Stomach (tissue), 9 donors: Measurements from ENCODE around the gene ZNF732. TPM values are rescaled to one million over a fixed set of nuclear protein-coding genes. Genes with fewer than 3 reads are reported as not detected.

Experiments
- DNase-seq, 2 donors: peaks; one replicate each; pipeline versions ENCODE4 v3.0.0 to v3.0.0-alpha.2; 2013 to 2019
- H3K27ac ChIP-seq, 5 donors: fragments of 200-600 bp in 4 of 5; sonication (generic) in 4 of 5; one replicate each; pipeline ENCODE4 v1.5.1; 2013 to 2019; ENCODE audit warnings: mild to moderate bottlenecking in 1 of 5, moderate library complexity in 1 of 5
- H3K27me3 ChIP-seq, 3 donors: fragments of 200-600 bp; sonication (generic); one replicate each; pipeline ENCODE4 v1.5.1; 2017 to 2019; ENCODE audit warnings: mixed run types in 1 of 3
- H3K36me3 ChIP-seq, 4 donors: fragments of 200-600 bp; sonication (generic); 1 replicate in 3 of 4; 2 replicates in 1 of 4; pipeline ENCODE4 v1.5.1; 2016 to 2019
- H3K4me1 ChIP-seq, 4 donors: fragments of 200-600 bp; sonication (generic); one replicate each; pipeline ENCODE4 v1.5.1; 2016 to 2019
- H3K4me3 ChIP-seq, 4 donors: fragments of 200-600 bp; sonication (generic) in 3 of 4; one replicate each; pipeline ENCODE4 v1.5.1; 2016 to 2019; ENCODE audit warnings: mild to moderate bottlenecking in 1 of 4
- H3K9me3 ChIP-seq, 4 donors: fragments of 200-600 bp; sonication (generic); one replicate each; pipeline ENCODE4 v1.5.1; 2016 to 2019
- EP300 ChIP-seq: sonication (generic); formaldehyde crosslinking; IDR thresholded peaks from one replicate; pipeline ENCODE4 v1.6.1; 2017; ENCODE audit warnings: antibody characterized with exemption
- POLR2A ChIP-seq, 4 donors: fragments of 450-650 bp; IDR thresholded peaks; one replicate each; pipeline ENCODE4 v1.6.1; 2016; ENCODE audit warnings: antibody characterized with exemption in 4 of 4, control low read depth in 2 of 4, mild to moderate bottlenecking in 1 of 4, moderate library complexity in 1 of 4
- POLR2AphosphoS5 ChIP-seq, 3 donors: sonication (generic); formaldehyde crosslinking; IDR thresholded peaks; one replicate each; pipeline ENCODE4 v1.6.1; 2016; ENCODE audit warnings: antibody characterized with exemption in 3 of 3
- WGBS, 5 donors: extraction: QIAGEN DNeasy Blood & Tissue Kit in 3 of 5; methylation state at CpG; one replicate each; pipeline versions ENCODE4 v1.1.5 to v1.1.7; 2013 to 2018; 5-methylcytosine and 5-hydroxymethylcytosine counted together
- intact Hi-C: fragments of 100-400 bp; cut with DNase I; formaldehyde crosslinking; loops from one replicate; pipeline ENCODE4 v1.15.1; 2023; ENCODE audit warnings: low total_unique reads
- polyA plus RNA-seq, 3 donors: library from polyadenylated mRNA; stranded (reverse); fragments of 200-250 nt; gene quantifications; one replicate each; pipeline ENCODE4 v1.2.3, GENCODE V29; 2013
- total RNA-seq, 5 donors: library from RNA; depleted of rRNA; stranded (reverse); fragments of >200 nt; gene quantifications; one replicate each; pipeline versions ENCODE4 v1.1.0 to v1.2.3, GENCODE V29; 2014 to 2016
- TF ChIP-seq, protein P1 (sequence below), 7 experiments: fragments of 450-650 bp in 4 of 7; fragments of 200-600 bp in 3 of 7; sonication (generic) in 3 of 7; IDR thresholded peaks; one replicate each; pipeline ENCODE4 v1.5.1; 2016 to 2019; ENCODE audit warnings: antibody characterized with exemption in 7 of 7, control low read depth in 2 of 7, mild to moderate bottlenecking in 1 of 7
- donor health status: healthy with polysubstance abuse.
- donor health status: Bipolar disorder and iron deficiency.
- donor health status: healthy.

ZNF732 gene
- total and polyA plus RNA-seq, 8 donors = 0.15 to 5.1 (median 0.29) TPM; not detected in 5

DNA sequence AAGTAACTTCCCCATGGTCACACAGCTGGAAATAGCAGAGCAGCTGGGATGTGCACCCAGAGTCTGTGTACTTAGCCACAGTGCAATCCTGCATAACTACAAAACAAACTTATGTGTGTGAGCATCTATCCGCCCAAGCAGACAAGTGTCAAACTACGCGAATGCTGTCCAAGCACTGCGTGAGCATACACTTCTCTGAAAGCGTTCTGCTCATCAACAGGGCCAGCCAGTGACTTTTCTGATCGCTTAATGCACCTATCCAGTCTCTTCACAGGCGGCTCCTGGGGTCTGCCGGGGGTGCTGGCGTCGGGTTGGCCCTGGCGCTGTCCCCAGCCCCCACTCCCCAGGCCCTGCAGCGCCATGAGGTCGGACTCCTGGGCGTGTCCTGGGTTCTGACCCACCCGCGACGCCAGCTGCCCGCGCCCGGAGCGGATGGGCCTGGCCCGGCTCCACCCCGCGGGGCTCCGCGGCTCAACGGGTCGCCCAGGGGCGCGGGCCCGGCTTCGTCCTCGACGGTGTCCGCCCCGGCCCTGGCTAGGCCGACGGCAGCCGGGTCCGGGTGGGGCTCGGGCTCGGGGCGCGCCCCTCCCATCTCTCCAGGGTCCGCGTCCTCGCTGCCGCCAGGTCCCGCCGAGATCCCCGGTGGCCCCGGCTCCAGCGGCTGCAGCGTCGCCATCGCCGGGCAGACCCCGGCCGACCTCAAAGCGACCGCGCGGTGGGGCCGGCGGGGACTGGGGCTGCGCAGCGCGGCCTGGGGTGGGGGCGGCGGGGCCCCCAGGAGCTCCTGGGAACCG lies 31.0 kb upstream of the ZNF732 start:
- Histone ChIP-seq H3K9me3 (peaks cover 0 to 14% (median 7%) of the 10 kb centered on the region in 4 donors), H3K36me3 (peaks cover 0 to 9% (median 0%) of the 10 kb centered on the region in 4 donors), H3K27me3 (no peaks in the 10 kb centered on the region), H3K4me3 (peak overlapping the region; percentile 78 to 93 (median 88)), H3K27ac (peak overlapping the region; percentile 91 to 95 (median 92)), H3K4me1 (peaks cover 11 to 32% (median 19%) of the 10 kb centered on the region in 4 donors)
- TF ChIP-seq POLR2A (IDR thresholded peaks at IDR 0.05) (no peak), EP300 (no peak), POLR2AphosphoS5 (IDR thresholded peaks at IDR 0.05) (no peak)
- TF ChIP-seq, protein P1, sequence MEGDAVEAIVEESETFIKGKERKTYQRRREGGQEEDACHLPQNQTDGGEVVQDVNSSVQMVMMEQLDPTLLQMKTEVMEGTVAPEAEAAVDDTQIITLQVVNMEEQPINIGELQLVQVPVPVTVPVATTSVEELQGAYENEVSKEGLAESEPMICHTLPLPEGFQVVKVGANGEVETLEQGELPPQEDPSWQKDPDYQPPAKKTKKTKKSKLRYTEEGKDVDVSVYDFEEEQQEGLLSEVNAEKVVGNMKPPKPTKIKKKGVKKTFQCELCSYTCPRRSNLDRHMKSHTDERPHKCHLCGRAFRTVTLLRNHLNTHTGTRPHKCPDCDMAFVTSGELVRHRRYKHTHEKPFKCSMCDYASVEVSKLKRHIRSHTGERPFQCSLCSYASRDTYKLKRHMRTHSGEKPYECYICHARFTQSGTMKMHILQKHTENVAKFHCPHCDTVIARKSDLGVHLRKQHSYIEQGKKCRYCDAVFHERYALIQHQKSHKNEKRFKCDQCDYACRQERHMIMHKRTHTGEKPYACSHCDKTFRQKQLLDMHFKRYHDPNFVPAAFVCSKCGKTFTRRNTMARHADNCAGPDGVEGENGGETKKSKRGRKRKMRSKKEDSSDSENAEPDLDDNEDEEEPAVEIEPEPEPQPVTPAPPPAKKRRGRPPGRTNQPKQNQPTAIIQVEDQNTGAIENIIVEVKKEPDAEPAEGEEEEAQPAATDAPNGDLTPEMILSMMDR (IDR thresholded peaks at IDR 0.05) = no peak
- intact Hi-C loops = no loop called here
- peak in 1 of 2 donors; percentile 71 for DNase-seq
- 10 to 13% (median 10%) methylated on average over 35 to 71 of the region's 71 CpGs for WGBS, 5 donors

DNA sequence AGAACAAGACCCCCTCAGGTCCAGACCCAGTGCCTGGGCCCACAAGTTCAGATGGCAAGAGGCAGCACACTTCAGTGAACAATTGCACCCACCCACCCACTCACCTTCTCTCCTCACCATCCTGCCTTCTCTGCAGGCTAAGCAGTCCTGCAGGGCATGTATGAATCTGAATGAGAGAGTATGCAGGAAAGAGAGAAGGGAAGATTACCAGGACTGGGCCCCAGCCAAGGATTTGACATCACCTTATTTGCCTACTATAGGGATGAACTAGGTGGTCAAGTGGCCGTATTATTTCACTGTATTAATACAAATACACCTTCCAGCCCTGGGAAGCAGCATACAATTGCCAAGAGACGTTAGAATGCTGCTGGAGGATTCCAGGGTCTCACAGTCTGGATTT lies 30.2 kb upstream of the ZNF732 start:
- peak overlapping the region in 3 of 5 donors; percentile 91 to 95 (median 95) for H3K27ac ChIP-seq
- 73 to 85% (median 76%) methylated on average over 2 of the region's 2 CpGs for WGBS, 5 donors

DNA sequence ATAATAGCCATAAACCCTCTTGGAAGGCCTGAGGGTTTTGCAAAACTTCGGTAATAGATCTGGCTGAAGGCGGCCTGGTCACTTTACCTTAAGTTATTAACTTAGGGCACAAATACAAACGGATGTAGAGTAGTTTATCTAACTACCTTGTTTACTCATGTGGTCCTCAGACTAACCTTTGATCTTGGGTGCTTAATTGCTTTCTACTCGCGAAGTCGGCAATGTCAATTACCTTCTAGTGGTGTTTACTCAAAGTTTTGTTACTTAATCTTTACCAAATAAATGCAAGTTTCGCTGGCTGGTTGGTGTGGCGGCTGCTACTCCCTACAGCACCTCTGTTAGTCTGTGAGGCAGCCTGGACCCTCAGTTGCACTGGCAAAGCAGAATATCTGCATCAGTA lies 23.5 kb upstream of the ZNF732 start:
- no peak for DNase-seq
- TF ChIP-seq, protein P1 (IDR thresholded peaks at IDR 0.05) = no peak
- TF ChIP-seq EP300 (no peak), POLR2A (IDR thresholded peaks at IDR 0.05) (no peak), POLR2AphosphoS5 (IDR thresholded peaks at IDR 0.05) (no peak)
- H3K36me3 ChIP-seq = no peaks in the 10 kb centered on the region
- WGBS, 5 donors = 33 to 69% (median 52%) methylated on average over 8 of the region's 8 CpGs
- H3K4me3 ChIP-seq = no peak overlapping the region
- no peaks in the 10 kb centered on the region for H3K4me1 ChIP-seq
- H3K27ac ChIP-seq = no peak overlapping the region
- H3K27me3 ChIP-seq = no peaks in the 10 kb centered on the region
- H3K9me3 ChIP-seq = peaks cover 0 to 51% (median 27%) of the 10 kb centered on the region in 4 donors
- intact Hi-C loops = no loop called here

More for the DNA sequence above, 30.2 kb upstream of the ZNF732 start:
- TF ChIP-seq, protein P1 (IDR thresholded peaks at IDR 0.05) = no peak
- TF ChIP-seq POLR2AphosphoS5 (IDR thresholded peaks at IDR 0.05) = no peak
- TF ChIP-seq POLR2A (IDR thresholded peaks at IDR 0.05) = no peak
- TF ChIP-seq EP300 = no peak
- peaks cover 0 to 6% (median 3%) of the 10 kb centered on the region in 4 donors for H3K9me3 ChIP-seq
- H3K27me3 ChIP-seq = no peaks in the 10 kb centered on the region
- peaks cover 0 to 4% (median 0%) of the 10 kb centered on the region in 4 donors for H3K36me3 ChIP-seq
- no peak overlapping the region for H3K4me3 ChIP-seq
- no peak for DNase-seq
- intact Hi-C loops = no loop called here
- H3K4me1 ChIP-seq = peaks cover 11 to 32% (median 19%) of the 10 kb centered on the region in 4 donors

DNA sequence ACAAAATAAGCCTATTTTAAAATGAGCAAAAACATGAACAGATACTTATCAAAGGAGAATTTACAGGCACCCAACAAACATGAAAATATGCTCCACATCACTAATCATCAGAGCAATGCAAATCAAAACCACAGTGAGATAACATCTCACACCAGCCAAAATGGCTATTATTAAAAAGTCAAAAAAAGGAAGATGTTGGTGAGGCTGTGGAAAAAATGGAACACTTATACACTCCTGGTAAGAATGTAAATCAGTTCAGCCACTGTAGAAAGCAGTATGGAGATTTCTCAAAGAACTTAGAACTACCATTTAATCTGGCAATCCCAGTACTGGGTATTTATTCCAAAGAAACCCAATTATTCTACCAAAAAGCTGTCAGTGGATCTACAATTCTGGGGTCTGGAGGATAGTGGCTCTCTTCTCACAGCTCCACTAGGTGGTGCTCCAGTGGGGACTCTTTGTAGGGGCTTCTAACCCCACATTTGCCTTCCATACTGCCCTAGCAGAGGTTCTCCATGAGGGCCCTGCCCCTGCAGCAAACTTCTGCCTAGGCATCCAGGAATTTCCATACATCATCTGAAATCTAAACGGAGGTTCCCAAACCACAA lies 9.1 kb upstream of the ZNF732 start:
- intact Hi-C loops = no loop called here
- DNase-seq = no peak

More for the DNA sequence above, 9.1 kb upstream of the ZNF732 start:
- Histone ChIP-seq H3K4me1 (no peaks in the 10 kb centered on the region), H3K4me3 (no peak overlapping the region), H3K36me3 (no peaks in the 10 kb centered on the region), H3K27me3 (no peaks in the 10 kb centered on the region), H3K27ac (no peak overlapping the region), H3K9me3 (peaks cover 4 to 70% (median 44%) of the 10 kb centered on the region in 4 donors)
- WGBS, 5 donors = 60 to 92% (median 87%) methylated on average over 1 of the region's 1 CpG
- TF ChIP-seq POLR2A (IDR thresholded peaks at IDR 0.05) (no peak), POLR2AphosphoS5 (IDR thresholded peaks at IDR 0.05) (no peak), EP300 (no peak)
- TF ChIP-seq, protein P1 (IDR thresholded peaks at IDR 0.05) = no peak
